Ishikawa (cell line): ENCODE results near the gene GGNBP2.

Source experiments
- CEBPB ChIP-seq: IDR thresholded peaks from 2 replicates; pipeline ENCODE4 v1.6.1; 2012
- CREB1 ChIP-seq: IDR thresholded peaks from 2 replicates; pipeline ENCODE4 v1.6.1; 2012; ENCODE audit warnings: low read depth
- EGR1 ChIP-seq: IDR thresholded peaks from 2 replicates; pipeline ENCODE4 v1.6.1; 2012
- EP300 ChIP-seq: IDR thresholded peaks from 2 replicates; pipeline ENCODE4 v1.6.1; 2012; ENCODE audit warnings: borderline replicate concordance
- FOXM1 ChIP-seq: IDR thresholded peaks from 2 replicates; pipeline ENCODE4 v1.6.1; 2012; ENCODE audit warnings: low read depth, borderline replicate concordance
- MAX ChIP-seq: IDR thresholded peaks from 2 replicates; pipeline ENCODE4 v1.6.1; 2012
- NFIC ChIP-seq: IDR thresholded peaks from 2 replicates; pipeline ENCODE4 v1.6.1; 2012
- RAD21 ChIP-seq: IDR thresholded peaks from 2 replicates; pipeline ENCODE4 v1.6.1; 2012; ENCODE audit warnings: low read depth
- TAF1 ChIP-seq: IDR thresholded peaks from 2 replicates; pipeline ENCODE4 v1.6.1; 2012; ENCODE audit warnings: low read depth, mild to moderate bottlenecking
- TCF12 ChIP-seq: IDR thresholded peaks from 2 replicates; pipeline ENCODE4 v1.6.1; 2012; ENCODE audit warnings: low read depth
- TEAD4 ChIP-seq: IDR thresholded peaks from 2 replicates; pipeline ENCODE4 v1.6.1; 2012
- USF1 ChIP-seq: IDR thresholded peaks from 2 replicates; pipeline ENCODE4 v1.6.1; 2012
- YY1 ChIP-seq: IDR thresholded peaks from 2 replicates; pipeline ENCODE4 v1.6.1; 2012; ENCODE audit warnings: low read depth
- ZBTB7A ChIP-seq: IDR thresholded peaks from 2 replicates; pipeline ENCODE4 v1.6.1; 2012; ENCODE audit warnings: low read depth
- TF ChIP-seq, protein P1 (sequence below): IDR thresholded peaks from 2 replicates; pipeline ENCODE4 v1.6.1; 2012; ENCODE audit warnings: low read depth, mild to moderate bottlenecking

Gene GGNBP2

GRCh38 chr17:36576793-36577192, 32.1 kb downstream of the GGNBP2 start:
- TF ChIP-seq TEAD4 (no peak), ZBTB7A (no peak), MAX (no peak), YY1 (no peak), RAD21 (no peak), NFIC (no peak), EP300 (no peak), TCF12 (no peak), FOXM1 (no peak), EGR1 (no peak), TAF1 (no peak), USF1 (no peak), CEBPB (no peak), CREB1 (no peak)
- TF ChIP-seq, protein P1, sequence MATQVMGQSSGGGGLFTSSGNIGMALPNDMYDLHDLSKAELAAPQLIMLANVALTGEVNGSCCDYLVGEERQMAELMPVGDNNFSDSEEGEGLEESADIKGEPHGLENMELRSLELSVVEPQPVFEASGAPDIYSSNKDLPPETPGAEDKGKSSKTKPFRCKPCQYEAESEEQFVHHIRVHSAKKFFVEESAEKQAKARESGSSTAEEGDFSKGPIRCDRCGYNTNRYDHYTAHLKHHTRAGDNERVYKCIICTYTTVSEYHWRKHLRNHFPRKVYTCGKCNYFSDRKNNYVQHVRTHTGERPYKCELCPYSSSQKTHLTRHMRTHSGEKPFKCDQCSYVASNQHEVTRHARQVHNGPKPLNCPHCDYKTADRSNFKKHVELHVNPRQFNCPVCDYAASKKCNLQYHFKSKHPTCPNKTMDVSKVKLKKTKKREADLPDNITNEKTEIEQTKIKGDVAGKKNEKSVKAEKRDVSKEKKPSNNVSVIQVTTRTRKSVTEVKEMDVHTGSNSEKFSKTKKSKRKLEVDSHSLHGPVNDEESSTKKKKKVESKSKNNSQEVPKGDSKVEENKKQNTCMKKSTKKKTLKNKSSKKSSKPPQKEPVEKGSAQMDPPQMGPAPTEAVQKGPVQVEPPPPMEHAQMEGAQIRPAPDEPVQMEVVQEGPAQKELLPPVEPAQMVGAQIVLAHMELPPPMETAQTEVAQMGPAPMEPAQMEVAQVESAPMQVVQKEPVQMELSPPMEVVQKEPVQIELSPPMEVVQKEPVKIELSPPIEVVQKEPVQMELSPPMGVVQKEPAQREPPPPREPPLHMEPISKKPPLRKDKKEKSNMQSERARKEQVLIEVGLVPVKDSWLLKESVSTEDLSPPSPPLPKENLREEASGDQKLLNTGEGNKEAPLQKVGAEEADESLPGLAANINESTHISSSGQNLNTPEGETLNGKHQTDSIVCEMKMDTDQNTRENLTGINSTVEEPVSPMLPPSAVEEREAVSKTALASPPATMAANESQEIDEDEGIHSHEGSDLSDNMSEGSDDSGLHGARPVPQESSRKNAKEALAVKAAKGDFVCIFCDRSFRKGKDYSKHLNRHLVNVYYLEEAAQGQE, result no peak

- TF ChIP-seq TAF1, result no peak
- no peak for TF ChIP-seq RAD21
- TF ChIP-seq EP300, result no peak
- TF ChIP-seq CREB1, result no peak
- no peak for TF ChIP-seq ZBTB7A
- TF ChIP-seq FOXM1, result no peak
- TF ChIP-seq CEBPB, result no peak
- no peak for TF ChIP-seq MAX
- no peak for TF ChIP-seq TCF12
- no peak for TF ChIP-seq NFIC
- TF ChIP-seq, protein P1, result no peak
- no peak for TF ChIP-seq USF1
Measured at GRCh38 chr17:36578671-36579070, 34.0 kb downstream of the GGNBP2 start.

DNA sequence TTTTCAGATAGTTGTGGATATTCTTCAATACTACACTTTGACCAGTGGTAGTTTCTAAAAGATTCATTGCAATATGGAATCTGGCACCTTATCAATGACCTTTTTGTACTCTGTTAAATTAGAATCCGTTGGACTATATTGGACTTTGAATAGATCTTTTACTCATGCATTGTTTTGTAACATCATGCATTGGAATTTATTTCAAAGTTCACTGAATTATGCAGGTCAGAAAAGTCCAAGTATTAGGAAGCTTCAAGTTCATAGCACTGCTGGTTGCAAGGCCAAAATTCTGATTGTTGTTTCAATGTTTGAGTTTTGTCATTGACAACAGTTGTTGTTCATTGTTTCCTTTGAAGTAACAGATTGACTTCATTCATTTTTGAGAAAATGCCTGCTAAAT, 39.1 kb downstream of the GGNBP2 start:
- TF ChIP-seq TAF1 (no peak), TCF12 (no peak), EP300 (no peak), CEBPB (no peak), ZBTB7A (no peak), CREB1 (no peak), TEAD4 (no peak), MAX (no peak), EGR1 (no peak), YY1 (no peak), NFIC (no peak), FOXM1 (no peak), RAD21 (no peak), USF1 (no peak)
- TF ChIP-seq, protein P1, result no peak

- TF ChIP-seq FOXM1, result no peak
- no peak for TF ChIP-seq TAF1
- no peak for TF ChIP-seq NFIC
- TF ChIP-seq RAD21, result no peak
- no peak for TF ChIP-seq CREB1
- TF ChIP-seq EP300, result no peak
- TF ChIP-seq TCF12, result no peak
- TF ChIP-seq TEAD4, result no peak
Measured at GRCh38 chr17:36586138-36586537, 41.4 kb downstream of the GGNBP2 start.
